A673 (cell line): ENCODE results near the gene CFAP46.

Experiments used
- CTCF ChIP-seq: fragments of 300-800, 200-600 bp; sonication (generic); conservative IDR thresholded peaks from 2 replicates; pipeline ENCODE4 v1.5.1; 2017; ENCODE audit warnings: low read depth, mild to moderate bottlenecking, antibody characterized with exemption, low read length, moderate library complexity, mixed read lengths
- EZH2 ChIP-seq: fragments of 200-600 bp; sonication (generic); IDR thresholded peaks from 2 replicates; pipeline ENCODE4 v1.6.1; 2017; ENCODE audit warnings: borderline replicate concordance, low read depth, mild to moderate bottlenecking, mixed read lengths, antibody characterized with exemption, low read length; ENCODE audit not compliant: poor library complexity, severe bottlenecking

DNA sequence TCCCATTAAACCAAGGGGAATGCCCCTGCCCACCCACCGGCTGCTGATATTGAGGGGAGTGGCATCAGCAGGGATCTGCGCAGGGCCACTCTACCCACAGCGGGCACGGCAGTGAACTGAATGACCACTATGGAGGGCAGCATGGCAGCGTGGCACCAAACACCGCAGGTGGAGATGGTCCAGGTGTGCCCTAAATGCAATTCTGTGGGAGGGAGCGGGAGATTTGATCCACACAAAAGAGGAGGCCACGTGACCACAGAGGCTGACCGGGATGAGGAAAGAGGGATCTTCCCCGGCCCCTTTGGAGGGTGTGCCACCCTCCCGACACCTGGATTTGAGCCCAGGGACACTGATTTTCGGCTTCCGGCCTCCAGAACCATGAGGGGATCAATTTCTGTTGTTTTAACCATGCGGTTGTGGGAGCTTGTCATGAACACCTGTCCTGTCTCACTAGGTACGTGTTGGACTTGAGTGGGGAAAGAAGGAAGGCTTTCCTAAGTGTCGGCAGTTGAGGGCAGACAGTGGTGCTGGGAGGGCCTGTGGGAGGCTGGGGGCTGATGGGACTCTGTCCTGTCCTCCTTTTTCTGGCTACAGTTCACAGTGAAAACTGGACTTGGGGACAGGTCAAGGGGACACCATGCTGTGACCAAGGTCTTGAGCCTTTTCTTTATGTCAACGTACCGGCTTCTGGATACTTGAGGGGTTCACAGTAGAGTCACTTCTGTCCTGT is 66.1 kb downstream of the CFAP46 start:
- TF ChIP-seq CTCF (no peak), EZH2 (no peak)
